Measurements from ENCODE around the gene PASK.
"Not testable (repeated sequence)": the region's sequence is repeated elsewhere in the genome, so short reads cannot be mapped to it uniquely, and the experiment has no call there.

Gene PASK

GRCh38 chr2:241109210-241110088, 39.8 kb downstream of the PASK start:
- in situ Hi-C loops (cut with MboI; ENCODE audit: low sequenced_read_pairs), result no loop called here

- in situ Hi-C loops (cut with MboI; ENCODE audit: low sequenced_read_pairs), result no loop called here
Measured at GRCh38 chr2:241108271-241109209, 40.7 kb downstream of the PASK start.

- in situ Hi-C loops (cut with MboI; ENCODE audit: low sequenced_read_pairs), result no loop called here
Measured at GRCh38 chr2:241107031-241107783, 42.1 kb downstream of the PASK start.

- in situ Hi-C loops (cut with MboI; ENCODE audit: low sequenced_read_pairs), result no loop called here
Measured at GRCh38 chr2:241105641-241106040, 43.6 kb downstream of the PASK start.

GRCh38 chr2:241104611-241105010, 44.7 kb downstream of the PASK start:
- in situ Hi-C loops (cut with MboI; ENCODE audit: low sequenced_read_pairs), result not testable (repeated sequence)

GRCh38 chr2:241103176-241103595, 46.1 kb downstream of the PASK start:
- in situ Hi-C loops (cut with MboI; ENCODE audit: low sequenced_read_pairs), result no loop called here

- in situ Hi-C loops (cut with MboI; ENCODE audit: low sequenced_read_pairs), result no loop called here
Measured at GRCh38 chr2:241102239-241102803, 47.0 kb downstream of the PASK start, which contains the start of gene MTERF4. TSS of gene MTERF4 (minus strand) at chr2:241102287. CDS start at chr2:241102273, 14 bp downstream.

GRCh38 chr2:241099246-241099645, 50.0 kb downstream of the PASK start:
- in situ Hi-C loops (cut with MboI; ENCODE audit: low sequenced_read_pairs), result no loop called here

- in situ Hi-C loops (cut with MboI; ENCODE audit: low sequenced_read_pairs), result no loop called here
Measured at GRCh38 chr2:241096979-241097378, 52.3 kb downstream of the PASK start.

GRCh38 chr2:241095594-241096290, 53.5 kb downstream of the PASK start:
- in situ Hi-C loops (cut with MboI; ENCODE audit: low sequenced_read_pairs), result no loop called here

- in situ Hi-C loops (cut with MboI; ENCODE audit: low sequenced_read_pairs), result no loop called here
Measured at GRCh38 chr2:241094924-241095420, 54.3 kb downstream of the PASK start.

- in situ Hi-C loops (cut with MboI; ENCODE audit: low sequenced_read_pairs), result no loop called here
Measured at GRCh38 chr2:241094172-241094571, 55.1 kb downstream of the PASK start.

- in situ Hi-C loops (cut with MboI; ENCODE audit: low sequenced_read_pairs), result not testable (repeated sequence)
Measured at GRCh38 chr2:241093133-241093781, 56.0 kb downstream of the PASK start.

- in situ Hi-C loops (cut with MboI; ENCODE audit: low sequenced_read_pairs), result no loop called here
Measured at GRCh38 chr2:241092677-241093076, 56.6 kb downstream of the PASK start.

GRCh38 chr2:241091734-241092445, 57.4 kb downstream of the PASK start:
- in situ Hi-C loops (cut with MboI; ENCODE audit: low sequenced_read_pairs), result no loop called here

GRCh38 chr2:241091201-241091600, 58.1 kb downstream of the PASK start:
- in situ Hi-C loops (cut with MboI; ENCODE audit: low sequenced_read_pairs), result no loop called here

GRCh38 chr2:241088791-241089732, 60.2 kb downstream of the PASK start:
- in situ Hi-C loops (cut with MboI; ENCODE audit: low sequenced_read_pairs), result no loop called here
